C4-2B (cell line): Measurements from ENCODE around the gene DOCK10.

Experiments used
- CTCF ChIP-seq: fragments of 450-650 bp; conservative IDR thresholded peaks from 2 replicates; pipeline ENCODE4 v1.5.1; 2017; ENCODE audit warnings: mild to moderate bottlenecking
- ZFX ChIP-seq: fragments of 450-650 bp; IDR thresholded peaks from 2 replicates; pipeline ENCODE4 v1.6.1; 2017

DNA sequence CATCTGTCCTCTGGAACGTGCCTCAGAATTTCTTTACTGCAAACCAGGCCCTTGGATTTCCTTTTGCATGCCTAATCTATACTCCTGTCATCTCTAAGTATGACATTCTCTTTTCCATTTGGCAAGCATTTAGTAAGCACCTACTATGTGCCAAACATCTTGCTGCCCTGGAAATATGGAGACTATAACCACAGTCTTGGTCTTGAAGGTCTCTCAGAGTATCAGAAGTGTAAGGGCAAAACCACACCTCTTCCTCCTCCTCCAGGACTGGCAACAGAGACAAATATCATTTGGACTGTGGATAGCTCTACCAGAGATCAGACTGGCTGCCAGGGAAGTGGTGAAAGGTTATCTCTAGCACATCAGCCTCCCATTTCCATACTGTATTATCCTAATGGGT is 11.4 kb downstream of the DOCK10 start:
- TF ChIP-seq CTCF: no peak
- TF ChIP-seq ZFX: no peak
